ENCODE results near the gene KLK6.

The KLK6 gene

DNA sequence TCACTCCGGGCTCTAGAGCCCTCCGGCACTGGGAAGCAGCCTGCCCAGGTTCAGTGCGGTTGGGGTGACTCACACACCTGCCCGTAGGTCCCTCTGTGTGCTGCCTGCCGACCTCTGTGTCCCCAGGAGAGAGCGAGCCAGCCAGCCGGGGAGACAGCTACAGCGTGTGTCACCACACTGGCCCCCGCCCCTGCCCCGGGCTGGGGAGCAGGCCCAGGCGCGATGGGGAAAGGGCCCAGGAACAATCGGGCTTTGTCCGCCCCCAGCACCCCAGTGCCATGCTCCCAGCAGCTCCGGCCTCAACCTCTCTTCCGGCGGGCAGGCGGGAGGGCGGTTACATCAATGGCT, at the start of gene KLK6:
TSS of gene KLK6 (minus strand) at position 179 of the 348 bp plus-strand sequence. CDS start 1,487 bp downstream, outside the sequence.
- peaks cover 80% of the 10 kb centered on the region for H3K27me3 Mint-ChIP-seq
- H3K36me3 Mint-ChIP-seq (ENCODE audit: insufficient read depth), result no peaks in the 10 kb centered on the region
- no peaks in the 10 kb centered on the region for H3K4me1 Mint-ChIP-seq
- no peak within 1 kb of the TSS for H3K27ac Mint-ChIP-seq (ENCODE audit: low read depth)
- H3K4me3 Mint-ChIP-seq, result no peak within 1 kb of the TSS
- ATAC-seq (replicated peaks; ENCODE audit: extremely low read depth, poor library complexity, severe bottlenecking) (no peak), DNase-seq (ENCODE audit: low spot score in 2 of 2) (no peak)
- H3K9me3 Mint-ChIP-seq, result no peaks in the 10 kb centered on the region

DNA sequence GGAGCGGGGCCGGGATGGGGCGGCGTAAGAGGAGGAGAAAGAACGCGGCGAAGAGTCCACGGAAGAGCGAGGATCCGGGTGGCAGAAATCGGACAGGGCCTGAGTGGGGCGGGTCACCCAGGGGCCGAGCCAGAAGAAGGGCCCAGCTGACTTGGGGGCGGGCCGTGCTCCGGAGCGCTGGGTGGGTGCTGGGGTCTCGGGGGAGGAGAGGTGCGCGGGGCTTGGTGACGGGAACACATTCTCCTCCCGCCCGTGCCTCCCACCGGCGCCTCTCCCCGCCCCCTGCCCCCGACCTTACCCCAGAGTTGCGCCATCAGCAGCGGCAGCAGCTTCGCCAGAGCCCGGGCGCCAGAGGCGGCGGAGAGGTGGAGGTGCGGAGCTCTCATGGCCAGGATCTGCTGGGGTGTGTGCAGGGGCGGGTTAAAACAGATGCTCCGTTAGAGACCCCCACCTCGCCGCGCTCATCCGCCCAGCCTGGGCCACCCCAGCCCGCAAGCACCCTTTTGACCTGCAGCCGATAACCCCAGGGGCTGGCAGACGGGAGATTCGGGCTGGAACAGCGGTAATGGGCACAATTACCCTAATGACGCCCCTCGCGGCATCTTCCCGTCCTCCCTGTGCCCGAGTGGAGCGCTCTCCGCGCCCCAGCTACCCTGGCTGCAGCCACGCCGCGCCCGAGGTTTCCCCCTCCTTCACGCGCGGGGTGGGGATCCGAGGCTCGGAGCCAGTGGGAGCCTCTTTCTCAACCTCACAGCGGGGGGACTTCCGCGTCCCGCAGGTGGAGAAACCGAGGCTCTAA, 49.6 kb upstream of the KLK6 start:
- H3K9me3 Mint-ChIP-seq, result no peaks in the 10 kb centered on the region
- ATAC-seq (replicated peaks; ENCODE audit: extremely low read depth, poor library complexity, severe bottlenecking), result no peak
- no peak overlapping the region for H3K27ac Mint-ChIP-seq (ENCODE audit: low read depth)
- H3K4me3 Mint-ChIP-seq, result peak overlapping the region; percentile 73
- H3K36me3 Mint-ChIP-seq (ENCODE audit: insufficient read depth), result no peaks in the 10 kb centered on the region
- peaks cover 82% of the 10 kb centered on the region for H3K27me3 Mint-ChIP-seq
- DNase-seq (ENCODE audit: low spot score in 2 of 2), result no peak
- H3K4me1 Mint-ChIP-seq, result peaks cover 27% of the 10 kb centered on the region

DNA sequence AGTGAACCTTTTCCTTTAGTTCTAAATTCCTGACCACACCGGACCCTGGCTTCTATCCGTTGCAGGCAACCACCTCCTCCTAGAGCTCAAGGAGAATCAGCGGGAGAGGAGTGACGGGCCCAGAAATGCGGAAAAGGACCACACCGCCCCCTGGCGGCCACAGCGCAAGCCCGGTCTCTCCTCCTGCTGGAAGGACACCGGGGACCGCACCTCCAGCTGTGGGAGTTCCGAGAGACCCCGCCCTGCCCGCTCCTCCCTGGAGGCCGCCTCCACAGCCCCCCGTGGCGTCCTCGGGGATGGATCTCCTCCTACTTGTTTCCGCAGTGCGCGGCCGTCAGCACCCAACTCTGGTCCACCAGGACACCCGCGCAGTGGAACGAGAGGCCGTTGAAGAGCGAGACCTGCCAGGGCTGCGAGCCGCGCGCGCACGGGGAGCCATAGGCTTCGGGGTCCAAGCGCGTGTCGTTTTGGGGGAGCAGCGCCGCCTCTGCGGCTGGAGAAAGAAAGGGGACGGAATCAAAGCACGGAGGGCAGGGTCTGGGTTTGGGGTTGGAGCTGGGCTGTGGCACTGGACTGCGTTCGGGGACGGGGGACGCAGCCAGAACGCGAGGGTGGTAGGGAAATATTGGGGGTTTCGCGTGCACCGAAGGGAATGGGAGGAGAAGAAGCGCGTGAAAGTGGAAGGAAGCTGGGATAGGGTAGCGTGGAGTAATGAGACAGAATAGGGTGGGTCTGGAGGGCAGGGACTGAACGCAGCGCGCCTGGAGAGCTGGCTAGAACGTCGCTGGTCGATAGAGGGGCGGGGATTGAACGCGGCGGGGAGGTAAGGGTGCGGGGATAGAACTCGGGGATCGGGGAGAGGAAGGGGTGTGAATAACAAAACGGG, 47.6 kb upstream of the KLK6 start:
- peaks cover 81% of the 10 kb centered on the region for H3K27me3 Mint-ChIP-seq
- DNase-seq (ENCODE audit: low spot score in 2 of 2) (no peak), ATAC-seq (replicated peaks; ENCODE audit: extremely low read depth, poor library complexity, severe bottlenecking) (no peak)
- peaks cover 27% of the 10 kb centered on the region for H3K4me1 Mint-ChIP-seq
- no peaks in the 10 kb centered on the region for H3K9me3 Mint-ChIP-seq
- H3K4me3 Mint-ChIP-seq, result peak overlapping the region; percentile 65
- H3K27ac Mint-ChIP-seq (ENCODE audit: low read depth), result no peak overlapping the region
- no peaks in the 10 kb centered on the region for H3K36me3 Mint-ChIP-seq (ENCODE audit: insufficient read depth)

DNA sequence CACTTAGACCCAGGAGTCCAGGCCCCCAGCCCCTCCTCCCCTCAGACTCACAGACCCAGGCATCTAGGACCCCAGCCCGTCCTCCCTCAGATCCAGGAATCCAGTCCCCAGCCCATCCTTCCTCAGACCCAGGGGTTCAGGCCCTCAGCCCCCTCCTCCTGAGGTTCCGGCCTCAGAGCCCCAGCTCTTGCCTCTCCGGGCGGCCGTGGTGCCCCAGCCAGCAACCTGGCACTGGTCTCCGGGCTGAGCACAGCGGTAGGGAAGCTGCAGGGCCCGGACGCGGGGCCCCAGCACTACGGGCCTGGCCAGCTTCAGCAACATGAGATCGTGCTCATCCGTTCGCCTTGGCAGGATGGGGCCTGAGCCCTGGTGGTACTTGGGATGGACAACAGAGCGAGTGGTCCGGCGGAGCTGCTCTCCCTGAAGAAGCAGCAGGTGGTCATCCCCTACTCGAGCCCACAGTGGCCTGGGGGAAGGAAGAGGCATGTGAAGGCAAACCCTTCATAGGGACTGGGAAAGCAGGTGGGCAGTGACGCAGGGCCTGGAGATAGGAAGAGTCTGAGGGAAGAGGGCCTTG, 46.4 kb upstream of the KLK6 start:
- no peaks in the 10 kb centered on the region for H3K9me3 Mint-ChIP-seq
- peaks cover 86% of the 10 kb centered on the region for H3K27me3 Mint-ChIP-seq
- H3K4me3 Mint-ChIP-seq, result peak overlapping the region; percentile 25
- no peak for ATAC-seq (replicated peaks; ENCODE audit: extremely low read depth, poor library complexity, severe bottlenecking)
- DNase-seq (ENCODE audit: low spot score in 2 of 2), result no peak
- H3K27ac Mint-ChIP-seq (ENCODE audit: low read depth), result no peak overlapping the region
- no peaks in the 10 kb centered on the region for H3K36me3 Mint-ChIP-seq (ENCODE audit: insufficient read depth)
- peaks cover 27% of the 10 kb centered on the region for H3K4me1 Mint-ChIP-seq

DNA sequence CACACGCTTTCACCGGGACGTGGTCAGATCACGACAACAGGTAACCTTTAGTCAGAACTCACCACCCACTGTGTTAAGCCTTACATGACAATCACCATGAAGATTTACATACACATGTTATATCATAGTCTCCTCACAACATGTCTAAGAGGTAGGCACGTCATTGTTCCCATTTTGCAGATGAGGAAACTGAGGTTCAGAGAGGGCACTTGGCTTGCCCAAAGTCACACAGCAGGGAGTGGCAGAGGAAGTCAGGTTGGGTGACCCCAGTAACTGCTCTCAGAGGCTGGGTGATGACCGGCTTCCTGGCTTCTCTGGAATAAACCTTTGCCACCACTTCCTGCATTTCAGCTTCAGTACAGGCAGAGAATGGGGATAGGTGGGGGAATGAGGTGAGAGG, 44.9 kb upstream of the KLK6 start:
- peaks cover 90% of the 10 kb centered on the region for H3K27me3 Mint-ChIP-seq
- H3K36me3 Mint-ChIP-seq (ENCODE audit: insufficient read depth), result no peaks in the 10 kb centered on the region
- no peak for ATAC-seq (replicated peaks; ENCODE audit: extremely low read depth, poor library complexity, severe bottlenecking)
- DNase-seq (ENCODE audit: low spot score in 2 of 2), result no peak
- no peak overlapping the region for H3K4me3 Mint-ChIP-seq
- peaks cover 21% of the 10 kb centered on the region for H3K4me1 Mint-ChIP-seq
- no peak overlapping the region for H3K27ac Mint-ChIP-seq (ENCODE audit: low read depth)
- H3K9me3 Mint-ChIP-seq, result no peaks in the 10 kb centered on the region

DNA sequence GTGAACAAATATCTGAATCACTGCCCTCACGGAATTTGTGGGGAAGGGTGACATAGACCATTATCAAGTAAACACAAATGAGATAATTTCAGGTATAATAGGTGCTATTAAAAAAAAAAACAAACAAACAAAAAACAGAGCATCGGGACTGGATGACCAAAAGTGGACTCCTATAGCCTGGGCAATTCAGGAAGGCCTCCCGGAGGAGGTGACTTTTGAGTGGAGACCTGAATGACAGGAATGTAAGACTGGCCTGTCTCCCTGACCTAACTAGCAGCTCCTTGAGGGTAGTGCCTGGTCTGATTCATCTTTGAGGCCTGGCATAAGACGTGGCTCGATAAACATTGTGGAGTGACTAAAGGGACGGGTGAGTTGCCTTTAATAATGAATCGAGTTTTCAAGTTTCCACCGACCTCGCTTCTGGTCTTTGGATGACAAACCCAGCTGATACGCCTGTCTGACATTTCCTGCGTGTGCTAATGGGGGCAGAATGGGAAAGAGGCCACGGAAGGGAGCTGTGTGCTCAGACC, 43.3 kb upstream of the KLK6 start:
- H3K4me3 Mint-ChIP-seq, result no peak overlapping the region
- H3K27me3 Mint-ChIP-seq, result peaks cover 83% of the 10 kb centered on the region
- peaks cover 10% of the 10 kb centered on the region for H3K4me1 Mint-ChIP-seq
- DNase-seq (ENCODE audit: low spot score in 2 of 2), result no peak
- no peaks in the 10 kb centered on the region for H3K36me3 Mint-ChIP-seq (ENCODE audit: insufficient read depth)
- H3K27ac Mint-ChIP-seq (ENCODE audit: low read depth), result no peak overlapping the region
- ATAC-seq (replicated peaks; ENCODE audit: extremely low read depth, poor library complexity, severe bottlenecking), result no peak
- H3K9me3 Mint-ChIP-seq, result no peaks in the 10 kb centered on the region

DNA sequence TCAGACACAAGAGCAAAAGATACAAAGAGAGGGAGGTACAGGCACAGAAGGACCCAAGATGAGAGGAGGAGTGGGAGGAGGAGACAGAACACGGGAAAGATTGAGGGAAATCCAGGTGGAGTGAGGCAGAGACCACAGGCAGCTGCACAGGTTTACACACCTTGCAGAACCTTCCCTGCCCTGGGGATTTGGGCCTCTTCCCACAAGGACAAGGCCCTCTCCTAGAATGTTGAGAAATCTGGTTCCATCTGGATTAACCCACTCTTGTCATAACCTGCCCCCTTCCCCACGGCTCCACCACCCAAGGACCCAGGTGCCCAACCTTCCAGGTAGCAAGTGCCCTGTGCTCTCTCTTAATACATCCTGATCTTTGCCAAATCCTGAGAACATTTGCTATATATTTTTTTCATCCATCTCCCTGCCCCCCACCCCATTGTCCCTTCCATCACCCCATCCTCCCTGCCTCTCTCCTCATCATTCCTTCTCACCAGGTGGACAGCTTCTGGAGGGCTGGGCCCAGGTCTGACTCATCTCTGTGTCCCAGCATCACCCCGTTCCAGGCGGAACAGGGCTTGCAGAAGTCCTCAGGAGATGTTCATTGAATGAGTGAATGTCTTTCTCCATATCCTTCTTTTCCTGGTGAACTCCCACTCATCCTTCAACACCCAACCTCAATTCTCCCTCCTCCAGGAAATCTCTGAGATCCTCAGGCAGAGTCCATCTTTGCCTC, 40.8 kb upstream of the KLK6 start:
- Mint-ChIP-seq H3K27ac (ENCODE audit: low read depth) (no peak overlapping the region), H3K9me3 (no peaks in the 10 kb centered on the region), H3K27me3 (peaks cover 73% of the 10 kb centered on the region), H3K4me3 (no peak overlapping the region), H3K4me1 (no peaks in the 10 kb centered on the region), H3K36me3 (ENCODE audit: insufficient read depth) (no peaks in the 10 kb centered on the region)
- DNase-seq (ENCODE audit: low spot score in 2 of 2) (no peak), ATAC-seq (replicated peaks; ENCODE audit: extremely low read depth, poor library complexity, severe bottlenecking) (no peak)

DNA sequence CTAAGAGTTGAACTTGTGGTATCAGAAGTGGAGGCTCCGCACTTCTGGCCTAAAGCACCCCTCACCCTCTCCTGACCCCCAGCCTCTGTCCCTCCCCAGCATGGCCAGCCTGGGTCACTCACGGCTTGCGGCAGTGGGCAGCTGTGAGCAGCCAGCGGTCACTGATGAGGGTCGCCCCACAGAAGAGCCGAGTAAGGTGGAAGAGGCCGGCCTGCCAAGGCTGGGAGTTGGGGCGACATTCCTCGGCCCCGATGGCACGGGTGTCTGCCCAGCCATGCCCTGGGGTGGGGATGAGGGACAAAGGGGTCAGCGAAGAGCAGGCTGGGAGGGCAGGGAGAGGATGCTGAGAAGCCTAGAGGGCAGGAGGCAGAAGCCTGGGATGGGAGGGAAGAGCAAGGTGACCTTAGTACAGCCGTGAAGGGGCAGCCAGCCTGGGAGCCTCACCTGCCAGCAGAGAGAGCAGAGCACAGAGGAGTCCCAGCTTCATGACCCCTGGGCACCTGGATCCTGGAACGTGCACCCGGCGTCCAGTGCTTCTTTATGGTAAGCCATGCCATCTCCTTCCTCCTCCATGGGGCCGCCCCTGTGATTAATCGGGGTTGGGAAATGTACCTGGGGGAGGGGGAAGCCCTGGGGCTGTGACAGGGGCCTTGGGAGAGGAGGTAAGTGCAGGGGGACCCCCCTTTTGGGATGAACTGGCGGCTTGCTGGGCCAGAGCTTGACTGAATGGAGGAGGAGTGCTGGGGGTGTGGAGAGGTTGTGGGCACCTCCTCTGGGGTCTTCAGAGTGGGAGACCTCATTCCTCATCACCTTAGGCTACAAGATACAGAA, 39.9 kb upstream of the KLK6 start:
- Mint-ChIP-seq H3K27me3 (peaks cover 66% of the 10 kb centered on the region), H3K4me1 (no peaks in the 10 kb centered on the region), H3K27ac (ENCODE audit: low read depth) (no peak overlapping the region), H3K4me3 (no peak overlapping the region), H3K9me3 (no peaks in the 10 kb centered on the region), H3K36me3 (ENCODE audit: insufficient read depth) (no peaks in the 10 kb centered on the region)
- DNase-seq (ENCODE audit: low spot score in 2 of 2) (no peak), ATAC-seq (replicated peaks; ENCODE audit: extremely low read depth, poor library complexity, severe bottlenecking) (no peak)

DNA sequence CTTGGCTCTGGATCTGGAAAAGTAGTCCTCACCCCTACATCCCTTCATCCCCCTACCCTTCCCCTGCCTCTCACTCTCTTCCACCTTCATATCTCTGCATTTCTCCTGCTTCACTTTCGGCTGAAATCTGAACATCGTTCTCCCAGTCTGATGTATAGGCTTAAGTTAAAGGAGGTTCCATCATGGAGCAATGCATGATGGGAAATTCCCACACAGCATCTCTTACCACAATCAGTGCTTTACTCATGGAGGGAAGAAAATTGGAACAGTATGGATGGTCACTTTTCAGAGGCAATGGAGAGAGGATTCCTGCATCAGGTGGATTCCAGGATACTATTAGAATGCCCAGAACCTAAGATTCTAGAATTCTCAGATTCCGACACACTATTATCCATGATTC, 38.1 kb upstream of the KLK6 start:
- Mint-ChIP-seq H3K4me1 (no peaks in the 10 kb centered on the region), H3K27me3 (peaks cover 66% of the 10 kb centered on the region), H3K27ac (ENCODE audit: low read depth) (no peak overlapping the region), H3K9me3 (no peaks in the 10 kb centered on the region), H3K36me3 (ENCODE audit: insufficient read depth) (no peaks in the 10 kb centered on the region), H3K4me3 (no peak overlapping the region)
- DNase-seq (ENCODE audit: low spot score in 2 of 2), result no peak
- no peak for ATAC-seq (replicated peaks; ENCODE audit: extremely low read depth, poor library complexity, severe bottlenecking)

DNA sequence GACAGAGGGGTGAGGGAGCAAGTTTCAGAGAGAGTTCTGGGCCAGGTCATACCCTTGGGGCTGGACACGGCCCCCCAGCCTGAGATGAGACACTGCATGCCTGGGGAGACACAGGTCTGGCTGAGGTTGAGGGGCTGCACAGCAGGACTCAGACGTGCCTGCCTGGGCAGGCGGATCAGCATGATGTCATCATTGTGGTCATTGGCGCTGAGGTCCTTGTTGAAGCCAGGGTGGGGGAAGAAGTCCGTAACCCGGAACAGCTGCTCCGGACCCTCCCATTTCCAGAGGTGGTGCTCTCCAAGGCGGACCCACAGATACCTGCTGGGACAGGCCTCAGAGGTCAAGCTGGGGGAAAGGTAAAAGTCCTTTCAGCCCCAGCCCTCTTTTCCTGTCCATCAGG, 37.0 kb upstream of the KLK6 start:
- Mint-ChIP-seq H3K27me3 (peaks cover 73% of the 10 kb centered on the region), H3K4me3 (no peak overlapping the region), H3K9me3 (no peaks in the 10 kb centered on the region), H3K36me3 (ENCODE audit: insufficient read depth) (no peaks in the 10 kb centered on the region), H3K27ac (ENCODE audit: low read depth) (no peak overlapping the region), H3K4me1 (no peaks in the 10 kb centered on the region)
- DNase-seq (ENCODE audit: low spot score in 2 of 2), result no peak
- ATAC-seq (replicated peaks; ENCODE audit: extremely low read depth, poor library complexity, severe bottlenecking), result no peak

DNA sequence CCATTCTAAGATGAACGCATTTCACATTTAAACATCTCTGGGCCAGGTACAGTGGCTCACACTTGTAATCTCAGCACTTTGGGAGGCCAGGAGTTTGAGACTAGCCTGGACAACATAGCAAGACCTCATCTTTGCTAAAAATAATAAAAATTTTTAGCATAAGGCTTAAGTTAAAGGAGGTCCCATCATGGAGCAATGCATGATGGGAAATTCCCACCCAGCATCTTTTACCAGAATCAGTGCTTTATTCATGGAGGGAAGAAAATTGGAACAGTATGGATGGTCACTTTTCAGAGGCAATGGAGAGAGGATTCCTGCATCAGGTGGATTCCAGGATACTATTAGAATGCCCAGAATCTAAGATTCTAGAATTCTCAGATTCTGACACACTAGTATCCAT, 35.9 kb upstream of the KLK6 start:
- DNase-seq (ENCODE audit: low spot score in 2 of 2) (no peak), ATAC-seq (replicated peaks; ENCODE audit: extremely low read depth, poor library complexity, severe bottlenecking) (no peak)
- no peaks in the 10 kb centered on the region for H3K36me3 Mint-ChIP-seq (ENCODE audit: insufficient read depth)
- H3K9me3 Mint-ChIP-seq, result no peaks in the 10 kb centered on the region
- H3K4me1 Mint-ChIP-seq, result no peaks in the 10 kb centered on the region
- H3K27me3 Mint-ChIP-seq, result peaks cover 74% of the 10 kb centered on the region
- no peak overlapping the region for H3K27ac Mint-ChIP-seq (ENCODE audit: low read depth)
- H3K4me3 Mint-ChIP-seq, result no peak overlapping the region

All from central memory CD8-positive, alpha-beta T cell (primary cell).